ENCODE results near the gene FAM180B.

GRCh38 chr11:47571895-47572294 lies 14.6 kb upstream of the FAM180B start:
- TF ChIP-seq BACH2 (CRISPR knock-in tag; IDR thresholded peaks at IDR 0.05; ENCODE audit: borderline replicate concordance) = no peak
- no peak for TF ChIP-seq ZFP3 (CRISPR knock-in tag; IDR thresholded peaks at IDR 0.05)
- no peak for TF ChIP-seq ARNTL (CRISPR knock-in tag; IDR thresholded peaks at IDR 0.05; ENCODE audit: borderline replicate concordance, low read depth)
- no peak for TF ChIP-seq ZFP30 (CRISPR knock-in tag; IDR thresholded peaks at IDR 0.05)
- no peak for TF ChIP-seq RARB (CRISPR knock-in tag; IDR thresholded peaks at IDR 0.05)
- TF ChIP-seq GLIS3 (CRISPR knock-in tag; IDR thresholded peaks at IDR 0.05) = no peak
- TF ChIP-seq PPARA (CRISPR knock-in tag; IDR thresholded peaks at IDR 0.05; ENCODE audit: borderline replicate concordance) = no peak
- TF ChIP-seq SNAI2 (CRISPR knock-in tag; IDR thresholded peaks at IDR 0.05) = no peak
- no peak for TF ChIP-seq ISL1 (CRISPR knock-in tag; IDR thresholded peaks at IDR 0.05)
- no peak for TF ChIP-seq PATZ1 (CRISPR knock-in tag; IDR thresholded peaks at IDR 0.05; ENCODE audit: borderline replicate concordance)
- TF ChIP-seq TCF4 (CRISPR knock-in tag; IDR thresholded peaks at IDR 0.05; ENCODE audit: borderline replicate concordance) = no peak
- no peak for TF ChIP-seq CSDC2 (CRISPR knock-in tag; IDR thresholded peaks at IDR 0.05)

Data from SK-N-SH treated with all-trans-retinoic acid at 6 μM for 48 hours (cell line).